AG20443 (cell line): ENCODE measurements around the gene GDF11.

ENCODE experiments used
- DNase-seq: peaks from one replicate; pipeline ENCODE4 v3.0.0; 2012; ENCODE audit warnings: low spot score, mixed read lengths

Gene GDF11

DNA sequence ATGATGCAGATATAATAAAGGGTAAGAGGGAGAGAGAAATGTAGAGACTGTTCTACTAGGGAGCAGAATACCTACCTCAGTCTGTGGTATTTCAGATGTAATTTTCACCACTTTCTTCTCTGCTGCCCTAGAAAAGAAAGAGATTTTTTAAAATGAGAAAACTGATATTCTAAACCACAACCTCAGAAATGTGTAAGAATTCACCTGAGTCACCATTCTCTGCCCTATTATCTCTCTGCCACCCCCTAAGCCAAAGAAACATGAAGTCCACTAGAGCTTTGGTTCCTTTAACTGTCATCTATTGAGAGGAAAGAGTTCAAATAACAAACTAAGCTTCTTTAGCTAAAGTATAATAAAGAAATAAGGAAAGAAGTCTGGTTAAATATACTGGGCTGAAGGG lies 53.0 kb downstream of the GDF11 start:
- no peak for DNase-seq

DNA sequence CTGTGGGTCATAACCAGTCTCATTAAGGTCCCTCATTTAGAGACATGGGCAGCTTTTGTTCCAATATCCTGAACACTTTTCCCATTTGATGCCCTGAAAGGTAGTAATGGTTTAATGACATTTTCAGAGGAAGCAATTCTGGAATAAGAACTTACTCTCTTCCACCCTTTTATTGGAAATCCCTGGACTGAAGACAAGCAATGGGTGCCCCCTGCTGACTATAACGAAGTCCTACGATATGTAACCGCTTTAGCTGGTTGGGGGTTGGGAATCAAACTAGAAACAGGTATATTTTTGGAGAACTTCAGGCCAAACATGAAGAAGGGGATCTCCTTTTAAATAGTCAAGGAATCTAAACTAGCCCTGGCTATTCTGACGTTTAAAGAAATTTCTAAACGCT lies 54.1 kb downstream of the GDF11 start:
- DNase-seq, result peak; percentile 45

DNA sequence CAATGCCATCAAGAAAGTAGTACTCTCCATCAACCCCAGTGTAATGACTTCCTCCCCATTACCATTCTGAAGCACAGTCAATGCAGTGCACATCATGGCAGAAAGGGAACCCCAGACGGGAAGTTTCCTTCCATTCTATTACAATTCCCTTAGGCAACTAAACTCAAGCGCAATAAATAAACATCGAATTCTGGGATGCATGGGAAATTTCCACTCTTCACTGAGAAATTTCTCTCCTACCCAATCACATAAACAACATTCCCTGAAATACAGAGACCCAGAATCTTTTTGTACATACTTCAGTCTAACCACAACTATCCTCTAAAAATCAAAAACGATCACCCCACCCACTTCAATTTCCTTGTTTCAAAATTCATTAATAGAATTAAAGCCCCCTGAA lies 54.6 kb downstream of the GDF11 start:
- DNase-seq, result no peak
